Mesendoderm (in vitro differentiated cells): ENCODE results near the gene TRPC4AP.

ENCODE experiments used
- DNase-seq: peaks from one replicate; pipeline ENCODE4 v3.0.0; 2013
- H2AK5ac ChIP-seq: 2 replicates; pipeline ENCODE4 v1.6.1; 2013; ENCODE audit warnings: low read length, inconsistent platforms
- H2BK120ac ChIP-seq: 2 replicates; pipeline ENCODE4 v1.6.1; 2013; ENCODE audit warnings: low read depth, mild to moderate bottlenecking, low read length, moderate library complexity, mixed read lengths
- H2BK15ac ChIP-seq: replicated peaks from 2 replicates; pipeline ENCODE4 v1.6.1; 2013; ENCODE audit warnings: low read depth, mild to moderate bottlenecking, moderate library complexity
- H2BK5ac ChIP-seq: 2 replicates; pipeline ENCODE4 v1.6.1; 2013; ENCODE audit warnings: low read length, inconsistent platforms
- H3K18ac ChIP-seq: 2 replicates; pipeline ENCODE4 v1.6.1; 2013; ENCODE audit warnings: mild to moderate bottlenecking, low read length, mixed read lengths
- H3K23ac ChIP-seq: one replicate; pipeline ENCODE4 v1.6.1; 2013; ENCODE audit warnings: low read length
- H3K27ac ChIP-seq: 2 replicates; pipeline ENCODE4 v1.5.1; 2013; ENCODE audit warnings: low read depth, mild to moderate bottlenecking, inconsistent platforms, low read length, moderate library complexity
- H3K27me3 ChIP-seq: 2 replicates; pipeline ENCODE4 v1.6.1; 2013; ENCODE audit warnings: low read length, control low read depth, mild to moderate bottlenecking, inconsistent platforms; ENCODE audit not compliant: insufficient read depth, poor library complexity
- H3K36me3 ChIP-seq: 2 replicates; pipeline ENCODE4 v1.6.1; 2013; ENCODE audit warnings: low read length, inconsistent platforms; ENCODE audit not compliant: control insufficient read depth, insufficient read depth
- H3K4ac ChIP-seq: one replicate; pipeline ENCODE4 v1.6.1; 2013; ENCODE audit warnings: low read depth, mild to moderate bottlenecking, low read length, moderate library complexity
- H3K4me1 ChIP-seq: 2 replicates; pipeline ENCODE4 v1.6.1; 2013; ENCODE audit warnings: low read depth, low read length, inconsistent platforms; ENCODE audit not compliant: control insufficient read depth
- H3K4me2 ChIP-seq: 2 replicates; pipeline ENCODE4 v1.6.1; 2013; ENCODE audit warnings: low read length
- H3K4me3 ChIP-seq: 2 replicates; pipeline ENCODE4 v1.5.1; 2013; ENCODE audit warnings: mild to moderate bottlenecking, low read length
- H3K56ac ChIP-seq: one replicate; pipeline ENCODE4 v1.6.1; 2013; ENCODE audit warnings: low read length
- H3K79me1 ChIP-seq: 2 replicates; pipeline ENCODE4 v1.6.1; 2013; ENCODE audit warnings: low read length, inconsistent platforms
- H3K79me2 ChIP-seq: 2 replicates; pipeline ENCODE4 v1.6.1; 2013; ENCODE audit warnings: mild to moderate bottlenecking, low read length; ENCODE audit not compliant: control insufficient read depth, insufficient read depth
- H3K9ac ChIP-seq: 2 replicates; pipeline ENCODE4 v1.6.1; 2013; ENCODE audit warnings: low read length, inconsistent platforms
- H4K5ac ChIP-seq: one replicate; pipeline ENCODE4 v1.6.1; 2013; ENCODE audit warnings: low read length
- H4K8ac ChIP-seq: one replicate; pipeline ENCODE4 v1.6.1; 2013; ENCODE audit warnings: low read depth, mild to moderate bottlenecking, control low read depth, low read length, moderate library complexity
- WGBS: extraction: QIAGEN DNeasy Blood & Tissue Kit; methylation state at CpG from one replicate; pipeline ENCODE4 v1.1.7; 2013; ENCODE audit warnings: low lambda C conversion rate, missing lambda C conversion rate; ENCODE audit not compliant: insufficient coverage; ENCODE audit errors: extremely low coverage; 5-methylcytosine and 5-hydroxymethylcytosine counted together

The TRPC4AP gene

DNA sequence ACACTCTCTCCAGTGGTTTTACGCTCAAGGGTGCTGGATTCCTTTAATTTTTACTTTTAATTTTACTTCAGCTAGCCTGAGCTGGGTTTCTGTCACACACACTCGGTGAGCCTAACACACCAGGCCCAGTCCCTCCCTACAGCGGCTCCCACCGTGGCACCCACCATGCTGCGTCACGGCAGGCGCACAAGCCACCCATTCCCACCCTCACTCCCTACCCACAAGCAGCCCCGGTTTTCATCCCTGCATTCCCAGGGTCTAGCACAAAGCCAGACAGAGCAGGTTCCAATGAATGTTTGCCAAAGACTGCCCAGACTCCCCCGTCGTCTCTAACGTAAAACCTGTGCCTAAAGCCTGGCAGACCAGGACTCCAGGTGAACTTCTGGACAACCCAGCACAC lies 86.6 kb downstream of the TRPC4AP start:
- DNase-seq = no peak
- no peak overlapping the region for H3K27ac ChIP-seq
- H4K5ac ChIP-seq = no peak overlapping the region
- H3K79me1 ChIP-seq = no peaks in the 10 kb centered on the region
- no peak overlapping the region for H3K4ac ChIP-seq
- H3K23ac ChIP-seq = no peak overlapping the region
- no peak overlapping the region for H2AK5ac ChIP-seq
- no peak overlapping the region for H3K18ac ChIP-seq
- no CpG with 5 or more reads among the region's 11 CpGs for whole genome bisulfite sequencing
- H4K8ac ChIP-seq = no peak overlapping the region
- H3K36me3 ChIP-seq = peaks cover 26% of the 10 kb centered on the region
- no peak overlapping the region for H2BK120ac ChIP-seq
- H3K4me1 ChIP-seq = no peaks in the 10 kb centered on the region
- H2BK15ac ChIP-seq = no peak overlapping the region
- H3K27me3 ChIP-seq = no peaks in the 10 kb centered on the region
- no peak overlapping the region for H3K4me2 ChIP-seq
- H2BK5ac ChIP-seq = no peak overlapping the region
- no peak overlapping the region for H3K4me3 ChIP-seq
- no peak overlapping the region for H3K56ac ChIP-seq
- H3K9ac ChIP-seq = no peak overlapping the region
- H3K79me2 ChIP-seq = no peaks in the 10 kb centered on the region

- Histone ChIP-seq H4K5ac (no peak overlapping the region), H3K9ac (no peak overlapping the region), H2BK120ac (no peak overlapping the region), H2BK15ac (no peak overlapping the region), H3K27me3 (no peaks in the 10 kb centered on the region), H3K27ac (no peak overlapping the region), H3K79me2 (no peaks in the 10 kb centered on the region), H3K56ac (no peak overlapping the region), H3K79me1 (no peaks in the 10 kb centered on the region), H2BK5ac (no peak overlapping the region), H3K4me2 (no peak overlapping the region), H4K8ac (no peak overlapping the region), H3K4me3 (no peak overlapping the region), H3K4ac (no peak overlapping the region), H3K36me3 (peaks cover 26% of the 10 kb centered on the region), H2AK5ac (no peak overlapping the region), H3K4me1 (no peaks in the 10 kb centered on the region), H3K18ac (no peak overlapping the region), H3K23ac (no peak overlapping the region)
- WGBS = no CpG with 5 or more reads among the region's 7 CpGs
- DNase-seq = no peak
Measured at GRCh38 chr20:35005463-35005961, 87.1 kb downstream of the TRPC4AP start.

DNA sequence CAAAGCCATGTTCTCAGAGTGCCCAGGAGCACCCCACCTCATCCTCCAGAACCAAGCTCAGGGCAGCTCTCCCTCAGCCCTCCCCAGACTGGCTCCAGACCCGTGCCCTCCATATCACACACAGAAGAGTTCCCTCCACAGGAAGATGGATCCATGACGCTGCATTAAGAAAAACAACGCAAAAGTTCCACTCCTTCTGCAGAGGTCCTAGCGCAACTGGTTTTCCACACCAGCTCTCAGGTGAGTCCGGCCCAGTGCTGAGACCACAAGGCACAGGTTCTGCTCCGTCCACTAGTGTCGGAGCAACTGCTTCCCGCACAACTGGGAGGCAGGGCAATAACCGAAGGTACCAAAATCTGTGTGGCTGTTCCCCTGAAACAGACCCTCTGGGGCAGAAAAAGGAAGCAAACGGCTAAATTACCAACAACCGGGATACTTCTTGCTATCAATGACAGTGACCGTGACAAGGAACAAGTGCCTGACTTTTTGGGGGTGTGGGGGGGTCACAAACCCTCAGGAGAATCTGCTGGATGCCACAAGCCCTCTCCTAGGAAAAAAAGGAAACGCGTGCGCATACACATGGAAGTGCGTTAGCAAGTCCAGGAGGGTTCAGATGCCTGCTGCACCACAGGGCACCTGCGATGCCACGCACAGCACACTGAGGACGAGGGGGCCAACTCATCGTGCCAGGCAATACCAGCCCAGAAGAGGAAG lies 87.7 kb downstream of the TRPC4AP start:
- no peak overlapping the region for H2BK15ac ChIP-seq
- H3K27ac ChIP-seq = no peak overlapping the region
- H3K4me3 ChIP-seq = no peak overlapping the region
- no peak overlapping the region for H3K23ac ChIP-seq
- H2BK5ac ChIP-seq = no peak overlapping the region
- H3K56ac ChIP-seq = no peak overlapping the region
- H3K27me3 ChIP-seq = no peaks in the 10 kb centered on the region
- no CpG with 5 or more reads among the region's 20 CpGs for WGBS
- no peak overlapping the region for H2AK5ac ChIP-seq
- H2BK120ac ChIP-seq = no peak overlapping the region
- H3K79me2 ChIP-seq = no peaks in the 10 kb centered on the region
- H3K4ac ChIP-seq = no peak overlapping the region
- H3K4me2 ChIP-seq = no peak overlapping the region
- DNase-seq = no peak
- no peak overlapping the region for H3K18ac ChIP-seq
- H4K8ac ChIP-seq = no peak overlapping the region
- no peak overlapping the region for H4K5ac ChIP-seq
- no peaks in the 10 kb centered on the region for H3K79me1 ChIP-seq
- H3K36me3 ChIP-seq = peaks cover 23% of the 10 kb centered on the region
- H3K9ac ChIP-seq = no peak overlapping the region
- no peaks in the 10 kb centered on the region for H3K4me1 ChIP-seq

DNA sequence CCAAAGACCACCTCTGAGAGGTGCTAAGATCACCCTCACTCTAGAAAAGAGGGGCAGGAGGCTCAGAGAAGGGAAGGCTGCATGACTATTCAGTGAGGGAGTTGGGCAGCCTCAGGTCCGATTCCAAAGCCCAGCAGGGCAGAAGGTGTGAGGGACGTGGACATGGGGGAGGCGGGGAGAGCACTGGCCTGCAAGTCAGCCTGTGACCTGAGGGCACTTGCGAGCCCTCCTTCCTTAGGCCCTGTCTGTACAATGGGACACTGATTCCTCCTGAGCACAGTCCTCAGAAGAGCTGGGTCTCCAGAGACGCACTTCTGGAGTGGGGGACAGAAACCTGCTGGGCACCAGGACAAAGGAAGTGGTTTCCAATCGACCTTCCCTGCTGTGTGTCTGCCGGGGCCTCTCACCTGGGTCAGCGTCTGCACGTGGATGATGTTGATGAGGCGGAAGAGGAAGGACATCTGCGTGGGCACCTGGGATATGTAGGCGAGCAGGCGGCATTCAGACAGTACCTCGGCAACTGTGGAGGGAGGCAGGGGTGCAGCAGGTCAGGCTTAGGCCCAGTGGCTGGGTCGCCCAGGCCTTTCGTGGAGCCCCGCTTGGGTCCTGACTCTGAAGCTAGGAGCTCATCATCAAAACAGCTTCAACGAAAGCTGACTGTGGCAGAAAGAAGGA lies 88.4 kb downstream of the TRPC4AP start:
- no peaks in the 10 kb centered on the region for H3K4me1 ChIP-seq
- no peaks in the 10 kb centered on the region for H3K79me2 ChIP-seq
- no peak overlapping the region for H3K56ac ChIP-seq
- whole genome bisulfite sequencing = no CpG with 5 or more reads among the region's 18 CpGs
- H4K5ac ChIP-seq = no peak overlapping the region
- no peak overlapping the region for H3K27ac ChIP-seq
- no peak for DNase-seq
- H2BK5ac ChIP-seq = no peak overlapping the region
- H2BK15ac ChIP-seq = no peak overlapping the region
- H2AK5ac ChIP-seq = no peak overlapping the region
- H2BK120ac ChIP-seq = no peak overlapping the region
- H3K23ac ChIP-seq = no peak overlapping the region
- H3K79me1 ChIP-seq = no peaks in the 10 kb centered on the region
- H3K4me3 ChIP-seq = no peak overlapping the region
- no peak overlapping the region for H3K4ac ChIP-seq
- H3K4me2 ChIP-seq = no peak overlapping the region
- H4K8ac ChIP-seq = no peak overlapping the region
- no peak overlapping the region for H3K9ac ChIP-seq
- no peak overlapping the region for H3K18ac ChIP-seq
- H3K36me3 ChIP-seq = peaks cover 19% of the 10 kb centered on the region
- no peaks in the 10 kb centered on the region for H3K27me3 ChIP-seq

DNA sequence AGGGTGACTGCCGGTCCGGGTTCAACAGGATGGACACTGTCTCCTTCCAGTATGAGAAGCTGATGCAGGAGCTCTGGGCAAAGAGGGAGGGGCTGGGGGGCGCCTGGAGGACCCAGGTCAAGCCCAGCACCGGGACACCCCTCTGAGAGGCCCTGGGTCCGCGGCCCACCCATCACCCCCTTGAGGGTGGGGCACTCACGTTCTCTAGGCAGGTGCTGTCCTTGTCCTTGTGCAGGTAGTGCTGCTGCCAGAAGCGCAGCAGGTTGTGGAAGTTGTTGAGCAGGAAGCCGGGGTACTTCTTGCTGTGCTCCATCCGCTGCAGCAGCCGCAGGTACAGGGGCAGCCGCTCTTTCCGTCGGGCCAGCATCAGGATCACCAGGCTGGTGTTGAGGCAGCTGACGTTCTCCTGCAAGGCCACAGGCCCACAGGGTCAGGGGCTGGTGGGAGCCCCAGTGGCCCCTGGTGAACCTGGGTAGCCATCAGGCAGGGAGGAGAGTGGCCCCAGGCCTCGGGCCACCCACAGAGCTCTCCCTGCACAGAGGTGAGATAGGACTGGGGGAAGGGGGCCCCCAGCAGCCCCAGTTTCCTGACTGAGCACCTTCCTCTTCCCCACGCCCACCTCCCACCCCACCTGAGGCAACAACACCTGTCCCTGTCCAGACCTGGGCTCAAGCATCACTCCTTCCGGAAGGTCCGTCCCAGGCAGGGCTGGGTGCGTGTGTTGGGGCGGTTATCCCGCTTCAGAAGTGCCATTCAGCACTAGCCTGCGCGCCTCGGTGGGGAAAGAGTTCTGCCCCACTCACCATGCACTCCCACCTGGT lies 89.2 kb downstream of the TRPC4AP start:
- Histone ChIP-seq H3K79me1 (no peaks in the 10 kb centered on the region), H2AK5ac (no peak overlapping the region), H3K36me3 (peaks cover 16% of the 10 kb centered on the region), H3K4me2 (no peak overlapping the region), H3K18ac (no peak overlapping the region), H3K4me1 (no peaks in the 10 kb centered on the region), H4K8ac (no peak overlapping the region), H3K27me3 (no peaks in the 10 kb centered on the region), H3K4ac (no peak overlapping the region), H4K5ac (no peak overlapping the region), H2BK15ac (no peak overlapping the region), H3K79me2 (no peaks in the 10 kb centered on the region), H3K23ac (no peak overlapping the region), H2BK5ac (no peak overlapping the region), H3K27ac (no peak overlapping the region), H3K4me3 (no peak overlapping the region), H2BK120ac (no peak overlapping the region), H3K56ac (no peak overlapping the region), H3K9ac (no peak overlapping the region)
- WGBS = no CpG with 5 or more reads among the region's 25 CpGs
- DNase-seq = no peak
